ENCODE measurements around the gene TSPAN17.

DNA sequence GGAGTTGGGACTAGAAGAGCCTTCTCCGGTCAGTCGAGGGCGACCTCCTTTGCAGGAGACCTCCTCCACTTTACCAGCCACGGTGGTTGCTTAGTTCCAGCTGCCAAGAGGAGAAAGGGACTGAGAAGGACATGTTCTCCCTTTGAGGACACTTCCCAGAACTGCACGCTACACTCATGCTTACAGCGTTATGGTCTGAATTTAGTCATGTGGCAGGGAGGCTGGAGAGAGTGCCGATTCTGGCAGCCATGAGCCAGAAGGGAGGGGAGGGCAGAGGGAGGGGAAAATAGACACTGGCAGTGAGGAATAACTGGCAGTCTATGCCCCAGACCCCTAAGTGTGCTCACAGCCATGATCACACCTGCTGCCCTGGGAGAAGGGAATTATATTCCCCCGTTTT is 47.8 kb downstream of the TSPAN17 start:
- TF ChIP-seq, protein P1, sequence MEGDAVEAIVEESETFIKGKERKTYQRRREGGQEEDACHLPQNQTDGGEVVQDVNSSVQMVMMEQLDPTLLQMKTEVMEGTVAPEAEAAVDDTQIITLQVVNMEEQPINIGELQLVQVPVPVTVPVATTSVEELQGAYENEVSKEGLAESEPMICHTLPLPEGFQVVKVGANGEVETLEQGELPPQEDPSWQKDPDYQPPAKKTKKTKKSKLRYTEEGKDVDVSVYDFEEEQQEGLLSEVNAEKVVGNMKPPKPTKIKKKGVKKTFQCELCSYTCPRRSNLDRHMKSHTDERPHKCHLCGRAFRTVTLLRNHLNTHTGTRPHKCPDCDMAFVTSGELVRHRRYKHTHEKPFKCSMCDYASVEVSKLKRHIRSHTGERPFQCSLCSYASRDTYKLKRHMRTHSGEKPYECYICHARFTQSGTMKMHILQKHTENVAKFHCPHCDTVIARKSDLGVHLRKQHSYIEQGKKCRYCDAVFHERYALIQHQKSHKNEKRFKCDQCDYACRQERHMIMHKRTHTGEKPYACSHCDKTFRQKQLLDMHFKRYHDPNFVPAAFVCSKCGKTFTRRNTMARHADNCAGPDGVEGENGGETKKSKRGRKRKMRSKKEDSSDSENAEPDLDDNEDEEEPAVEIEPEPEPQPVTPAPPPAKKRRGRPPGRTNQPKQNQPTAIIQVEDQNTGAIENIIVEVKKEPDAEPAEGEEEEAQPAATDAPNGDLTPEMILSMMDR (IDR thresholded peaks at IDR 0.05), result no peak
- TF ChIP-seq EP300 (IDR thresholded peaks at IDR 0.05), result no peak
- no peak for TF ChIP-seq POLR2A (IDR thresholded peaks at IDR 0.05; ENCODE audit: low read length)
- TF ChIP-seq MYC (IDR thresholded peaks at IDR 0.05; ENCODE audit: borderline replicate concordance, low read length), result no peak
- TF ChIP-seq FOXS1 (CRISPR knock-in tag; IDR thresholded peaks at IDR 0.05), result no peak
- TF ChIP-seq CHD2 (IDR thresholded peaks at IDR 0.05; ENCODE audit: low read length, partially characterized antibody), result no peak
- TF ChIP-seq, protein P2, sequence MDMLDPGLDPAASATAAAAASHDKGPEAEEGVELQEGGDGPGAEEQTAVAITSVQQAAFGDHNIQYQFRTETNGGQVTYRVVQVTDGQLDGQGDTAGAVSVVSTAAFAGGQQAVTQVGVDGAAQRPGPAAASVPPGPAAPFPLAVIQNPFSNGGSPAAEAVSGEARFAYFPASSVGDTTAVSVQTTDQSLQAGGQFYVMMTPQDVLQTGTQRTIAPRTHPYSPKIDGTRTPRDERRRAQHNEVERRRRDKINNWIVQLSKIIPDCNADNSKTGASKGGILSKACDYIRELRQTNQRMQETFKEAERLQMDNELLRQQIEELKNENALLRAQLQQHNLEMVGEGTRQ (IDR thresholded peaks at IDR 0.05), result no peak
- TF ChIP-seq ZNF302 (CRISPR knock-in tag; IDR thresholded peaks at IDR 0.05), result no peak
